ENCODE results near the gene KLF5. TPM values are rescaled to one million over a fixed set of nuclear protein-coding genes. Genes with fewer than 3 reads are reported as not detected.

The KLF5 gene
- total RNA-seq, 1 donor from 2014 or later: 0.84 TPM

DNA sequence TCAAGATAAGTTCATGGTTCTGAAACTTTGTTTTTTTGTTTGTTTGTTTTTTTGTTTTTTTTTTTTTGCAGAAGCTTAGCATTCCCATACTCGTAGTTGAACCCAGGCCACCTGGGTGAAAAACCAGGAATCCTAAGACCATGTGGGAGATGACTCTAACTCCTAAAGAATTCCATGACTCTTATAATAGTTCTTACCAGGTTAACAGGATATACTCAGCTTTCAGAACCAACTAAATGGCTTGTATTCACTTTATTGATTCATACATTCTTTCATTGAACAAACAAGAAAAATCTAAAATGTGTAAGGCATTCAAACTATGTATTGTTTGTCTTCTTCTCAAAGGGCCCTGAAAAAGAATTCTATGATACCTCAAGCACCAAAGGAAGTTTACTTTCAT, 40.5 kb upstream of the KLF5 start:
- no peak for DNase-seq (ENCODE audit: low spot score)
- no peaks in the 10 kb centered on the region for H3K79me2 ChIP-seq (ENCODE audit: low read depth)
- H3K4me3 Mint-ChIP-seq: no peak overlapping the region
- H3K27ac Mint-ChIP-seq: no peak overlapping the region
- H3K4me1 ChIP-seq: no peaks in the 10 kb centered on the region
- no peaks in the 10 kb centered on the region for H3K27me3 Mint-ChIP-seq (ENCODE audit: insufficient read depth, low read depth)
- no peak overlapping the region for H3K4me3 ChIP-seq
- H3K27me3 ChIP-seq: no peaks in the 10 kb centered on the region
- no peaks in the 10 kb centered on the region for H4K20me1 ChIP-seq (ENCODE audit: low read depth)
- H3K4me1 Mint-ChIP-seq: no peaks in the 10 kb centered on the region
- no peaks in the 10 kb centered on the region for H3K9me3 ChIP-seq (ENCODE audit: low read depth)
- no peak overlapping the region for H3K27ac ChIP-seq
- H3K9ac ChIP-seq: no peak overlapping the region
- no peak for TF ChIP-seq EZH2phosphoT487 (IDR thresholded peaks at IDR 0.05)
- no peak overlapping the region for H2AFZ ChIP-seq (replicated peaks)
- H3F3A ChIP-seq (ENCODE audit: low read depth): no peaks in the 10 kb centered on the region
- peaks cover 3% of the 10 kb centered on the region for H3K36me3 ChIP-seq
- H3K9me3 Mint-ChIP-seq: peaks cover under 1% of the 10 kb centered on the region
- peaks cover 14% of the 10 kb centered on the region for H3K36me3 Mint-ChIP-seq
- H3K4me2 ChIP-seq: no peak overlapping the region

DNA sequence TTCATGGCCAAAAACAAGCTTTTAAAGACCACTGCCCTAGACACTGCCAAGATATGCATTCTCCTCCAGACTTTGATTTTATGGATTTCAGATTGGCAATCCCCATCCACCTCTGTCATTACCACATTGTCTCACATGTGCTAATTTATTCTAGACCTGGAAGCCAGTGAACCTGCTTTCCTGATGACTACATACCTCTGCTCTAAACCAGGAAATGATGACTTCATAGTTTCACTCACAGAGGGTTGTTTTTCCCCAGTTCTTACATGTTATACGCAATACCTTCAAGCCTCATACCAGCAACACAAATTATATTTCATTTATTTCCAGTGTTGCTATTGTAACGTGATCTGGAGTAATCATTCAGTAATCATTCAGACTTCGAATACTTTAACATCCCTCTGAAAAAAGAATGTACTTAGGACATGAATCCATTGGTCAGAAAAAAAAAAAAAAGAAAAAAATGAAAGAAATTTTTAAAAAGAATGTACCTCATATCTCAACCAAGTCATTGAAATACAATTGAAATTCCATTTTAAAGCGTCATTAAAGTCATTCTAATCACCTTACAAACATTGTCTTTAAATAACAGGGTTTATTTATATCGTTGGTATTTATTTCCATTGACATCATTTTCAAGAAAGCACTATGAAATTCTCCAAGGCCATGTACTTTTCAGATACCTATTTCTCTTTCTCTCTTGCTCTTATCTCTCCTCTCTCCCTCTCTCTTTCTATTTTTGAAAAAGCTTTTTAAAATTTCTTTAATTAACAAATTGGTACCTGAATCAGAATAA, 33.4 kb upstream of the KLF5 start:
- Histone ChIP-seq H3K27ac (no peak overlapping the region), H2AFZ (replicated peaks) (no peak overlapping the region), H3K9ac (no peak overlapping the region), H3K9me3 (ENCODE audit: low read depth) (no peaks in the 10 kb centered on the region), H3K36me3 (no peaks in the 10 kb centered on the region), H3K27me3 (no peaks in the 10 kb centered on the region), H3K4me1 (no peaks in the 10 kb centered on the region), H3K4me2 (no peak overlapping the region), H3K4me3 (no peak overlapping the region), H3F3A (ENCODE audit: low read depth) (no peaks in the 10 kb centered on the region), H3K79me2 (ENCODE audit: low read depth) (no peaks in the 10 kb centered on the region), H4K20me1 (ENCODE audit: low read depth) (no peaks in the 10 kb centered on the region)
- no peak overlapping the region for H3K4me3 Mint-ChIP-seq
- no peaks in the 10 kb centered on the region for H3K4me1 Mint-ChIP-seq
- TF ChIP-seq, protein P1, sequence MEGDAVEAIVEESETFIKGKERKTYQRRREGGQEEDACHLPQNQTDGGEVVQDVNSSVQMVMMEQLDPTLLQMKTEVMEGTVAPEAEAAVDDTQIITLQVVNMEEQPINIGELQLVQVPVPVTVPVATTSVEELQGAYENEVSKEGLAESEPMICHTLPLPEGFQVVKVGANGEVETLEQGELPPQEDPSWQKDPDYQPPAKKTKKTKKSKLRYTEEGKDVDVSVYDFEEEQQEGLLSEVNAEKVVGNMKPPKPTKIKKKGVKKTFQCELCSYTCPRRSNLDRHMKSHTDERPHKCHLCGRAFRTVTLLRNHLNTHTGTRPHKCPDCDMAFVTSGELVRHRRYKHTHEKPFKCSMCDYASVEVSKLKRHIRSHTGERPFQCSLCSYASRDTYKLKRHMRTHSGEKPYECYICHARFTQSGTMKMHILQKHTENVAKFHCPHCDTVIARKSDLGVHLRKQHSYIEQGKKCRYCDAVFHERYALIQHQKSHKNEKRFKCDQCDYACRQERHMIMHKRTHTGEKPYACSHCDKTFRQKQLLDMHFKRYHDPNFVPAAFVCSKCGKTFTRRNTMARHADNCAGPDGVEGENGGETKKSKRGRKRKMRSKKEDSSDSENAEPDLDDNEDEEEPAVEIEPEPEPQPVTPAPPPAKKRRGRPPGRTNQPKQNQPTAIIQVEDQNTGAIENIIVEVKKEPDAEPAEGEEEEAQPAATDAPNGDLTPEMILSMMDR (IDR thresholded peaks at IDR 0.05): no peak
- peaks cover 3% of the 10 kb centered on the region for H3K36me3 Mint-ChIP-seq
- no peak overlapping the region for H3K27ac Mint-ChIP-seq
- no peak for DNase-seq (ENCODE audit: low spot score)
- H3K9me3 Mint-ChIP-seq: no peaks in the 10 kb centered on the region
- H3K27me3 Mint-ChIP-seq (ENCODE audit: insufficient read depth, low read depth): no peaks in the 10 kb centered on the region

DNA sequence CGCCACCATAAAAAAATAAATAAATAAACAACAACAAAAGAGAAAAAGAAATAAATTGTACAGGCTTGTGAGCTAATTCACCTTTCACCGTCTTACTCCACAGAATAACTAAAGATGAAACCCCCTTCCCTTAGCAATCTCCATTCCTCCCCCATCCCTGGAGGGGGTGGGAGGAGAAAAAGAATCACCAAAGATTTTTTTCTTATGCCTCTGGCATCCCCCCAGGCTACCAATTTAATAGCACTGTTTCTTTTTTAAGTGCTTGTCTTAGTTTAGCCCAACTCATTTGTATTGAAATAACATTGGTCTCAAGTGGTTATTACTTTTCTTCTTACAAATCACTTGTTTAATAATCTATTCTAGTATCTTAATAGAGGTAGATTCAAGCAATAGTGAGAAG, 23.9 kb upstream of the KLF5 start:
- no peak overlapping the region for H3K9ac ChIP-seq
- no peaks in the 10 kb centered on the region for H3K36me3 ChIP-seq
- Mint-ChIP-seq H3K27ac (no peak overlapping the region), H3K27me3 (ENCODE audit: insufficient read depth, low read depth) (peaks cover 2% of the 10 kb centered on the region), H3K4me3 (no peak overlapping the region), H3K9me3 (no peaks in the 10 kb centered on the region), H3K36me3 (no peaks in the 10 kb centered on the region), H3K4me1 (no peaks in the 10 kb centered on the region)
- no peaks in the 10 kb centered on the region for H3K9me3 ChIP-seq (ENCODE audit: low read depth)
- no peak overlapping the region for H3K27ac ChIP-seq
- no peaks in the 10 kb centered on the region for H3K27me3 ChIP-seq
- H4K20me1 ChIP-seq (ENCODE audit: low read depth): no peaks in the 10 kb centered on the region
- TF ChIP-seq, protein P1 (IDR thresholded peaks at IDR 0.05): no peak
- no peak for TF ChIP-seq EZH2 (IDR thresholded peaks at IDR 0.05)
- no peak for TF ChIP-seq EZH2phosphoT487 (IDR thresholded peaks at IDR 0.05)
- H3F3A ChIP-seq (ENCODE audit: low read depth): no peaks in the 10 kb centered on the region
- no peak overlapping the region for H3K4me2 ChIP-seq
- no peak for DNase-seq (ENCODE audit: low spot score)
- peaks cover 6% of the 10 kb centered on the region for H3K4me1 ChIP-seq
- H3K4me3 ChIP-seq: no peak overlapping the region
- no peaks in the 10 kb centered on the region for H3K79me2 ChIP-seq (ENCODE audit: low read depth)
- no peak overlapping the region for H2AFZ ChIP-seq (replicated peaks)

DNA sequence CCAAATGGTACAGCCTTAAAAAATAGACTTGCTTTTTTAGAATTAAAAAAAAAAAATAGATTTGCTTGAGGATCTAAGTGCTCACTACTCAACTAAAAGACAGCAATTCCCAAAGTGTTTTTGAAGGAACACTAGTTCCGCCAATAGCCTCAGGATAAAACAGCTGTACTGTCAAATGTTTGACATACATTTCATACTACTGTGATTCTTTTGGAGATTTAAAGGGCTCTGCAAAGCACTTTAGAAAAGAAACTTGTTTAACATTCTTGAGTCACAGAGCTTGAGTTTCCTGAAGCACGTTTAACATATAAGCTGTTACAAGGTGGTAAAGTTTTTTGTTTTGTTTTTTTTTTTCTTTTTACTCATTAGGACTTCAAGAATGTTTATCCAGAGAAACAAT, 23.1 kb upstream of the KLF5 start:
- H3K4me3 Mint-ChIP-seq: no peak overlapping the region
- TF ChIP-seq EZH2phosphoT487 (IDR thresholded peaks at IDR 0.05): no peak
- TF ChIP-seq, protein P1 (IDR thresholded peaks at IDR 0.05): no peak
- no peak for TF ChIP-seq EZH2 (IDR thresholded peaks at IDR 0.05)
- Histone ChIP-seq H4K20me1 (ENCODE audit: low read depth) (no peaks in the 10 kb centered on the region), H3K4me2 (no peak overlapping the region), H3K79me2 (ENCODE audit: low read depth) (no peaks in the 10 kb centered on the region), H3K9ac (no peak overlapping the region), H2AFZ (replicated peaks) (no peak overlapping the region), H3K27me3 (no peaks in the 10 kb centered on the region), H3K27ac (no peak overlapping the region), H3K4me1 (peaks cover 6% of the 10 kb centered on the region), H3K4me3 (no peak overlapping the region), H3K36me3 (no peaks in the 10 kb centered on the region), H3K9me3 (ENCODE audit: low read depth) (no peaks in the 10 kb centered on the region), H3F3A (ENCODE audit: low read depth) (no peaks in the 10 kb centered on the region)
- H3K36me3 Mint-ChIP-seq: no peaks in the 10 kb centered on the region
- peaks cover 2% of the 10 kb centered on the region for H3K27me3 Mint-ChIP-seq (ENCODE audit: insufficient read depth, low read depth)
- no peaks in the 10 kb centered on the region for H3K9me3 Mint-ChIP-seq
- H3K4me1 Mint-ChIP-seq: no peaks in the 10 kb centered on the region
- H3K27ac Mint-ChIP-seq: no peak overlapping the region
- no peak for DNase-seq (ENCODE audit: low spot score)
